HepG2 (cell line): ENCODE measurements around the gene PACS2. TPM values are rescaled to one million over a fixed set of nuclear protein-coding genes. Genes with fewer than 3 reads are reported as not detected.

Source experiments
- ATF6 ChIP-seq: sonication (generic); formaldehyde crosslinking; conservative IDR thresholded peaks from 2 replicates; pipeline ENCODE4 v1.4.0; 2020; ENCODE audit warnings: missing genetic modification reagents
- CSRNP1 ChIP-seq: sonication (generic); formaldehyde crosslinking; IDR thresholded peaks from 2 replicates; pipeline ENCODE4 v1.8.1; 2023; ENCODE audit warnings: mild to moderate bottlenecking, missing genetic modification reagents
- EEA1 ChIP-seq: sonication (generic); formaldehyde crosslinking; IDR thresholded peaks from 2 replicates; pipeline ENCODE4 v1.5.1; 2020; ENCODE audit warnings: mild to moderate bottlenecking, missing genetic modification reagents, borderline replicate concordance
- FOXK1 ChIP-seq: sonication (generic); formaldehyde crosslinking; IDR thresholded peaks from 2 replicates; pipeline ENCODE4 v1.4.0; 2020; ENCODE audit warnings: low read depth, missing genetic modification reagents, borderline replicate concordance
- HNF1A ChIP-seq, 2 experiments: sonication (generic) in 1 of 2; formaldehyde crosslinking in 1 of 2; IDR thresholded peaks; 2 replicates each; pipeline versions ENCODE4 v1.4.0 to v1.6.1; 2016 to 2020; ENCODE audit warnings: borderline replicate concordance in 1 of 2, low read depth in 1 of 2, mild to moderate bottlenecking in 1 of 2, missing genetic modification reagents in 1 of 2
- HNF1B ChIP-seq: sonication (generic); formaldehyde crosslinking; IDR thresholded peaks from 2 replicates; pipeline ENCODE4 v1.5.1; 2020; ENCODE audit warnings: mild to moderate bottlenecking, moderate library complexity, missing genetic modification reagents
- ISL2 ChIP-seq: sonication (generic); formaldehyde crosslinking; IDR thresholded peaks from 2 replicates; pipeline ENCODE4 v1.5.0; 2020; ENCODE audit warnings: missing genetic modification reagents
- KMT2B ChIP-seq: IDR thresholded peaks from 2 replicates; pipeline ENCODE4 v1.6.1; 2016; ENCODE audit warnings: missing genetic modification reagents, missing compliant biosample characterization
- MEIS1 ChIP-seq: sonication (generic); formaldehyde crosslinking; IDR thresholded peaks from 2 replicates; pipeline ENCODE4 v1.9.0; 2021; ENCODE audit warnings: mild to moderate bottlenecking, missing genetic modification reagents, moderate library complexity, borderline replicate concordance
- REL ChIP-seq: sonication (generic); formaldehyde crosslinking; conservative IDR thresholded peaks from 2 replicates; pipeline ENCODE4 v1.8.0; 2022; ENCODE audit warnings: mild to moderate bottlenecking, missing genetic modification reagents, moderate library complexity
- RORA ChIP-seq: sonication (generic); formaldehyde crosslinking; IDR thresholded peaks from 2 replicates; pipeline ENCODE4 v1.5.0; 2020; ENCODE audit warnings: mild to moderate bottlenecking, missing genetic modification reagents, moderate library complexity
- SKI ChIP-seq: fragments of 450-650 bp; IDR thresholded peaks from one replicate; pipeline ENCODE4 v1.6.1; 2018; ENCODE audit warnings: mild to moderate bottlenecking; ENCODE audit not compliant: partially characterized antibody
- SNAPC2 ChIP-seq: sonication (generic); formaldehyde crosslinking; IDR thresholded peaks from 2 replicates; pipeline ENCODE4 v1.8.1; 2022; ENCODE audit warnings: mild to moderate bottlenecking, missing genetic modification reagents
- SRSF1 ChIP-seq: fragments of 200-400 bp; formaldehyde crosslinking; optimal IDR thresholded peaks from 2 replicates; pipeline ENCODE3; 2017; ENCODE audit warnings: mild to moderate bottlenecking, low read depth, low read length, moderate library complexity
- TAF1 ChIP-seq: sonication (generic); formaldehyde crosslinking; IDR thresholded peaks from 2 replicates; pipeline ENCODE4 v1.4.0; 2020; ENCODE audit warnings: missing genetic modification reagents
- TEAD3 ChIP-seq: optimal IDR thresholded peaks from 2 replicates; pipeline ENCODE3; 2016; ENCODE audit warnings: borderline replicate concordance
- ZBTB38 ChIP-seq: sonication (generic); formaldehyde crosslinking; IDR thresholded peaks from 2 replicates; pipeline ENCODE4 v1.5.1; 2020; ENCODE audit warnings: mild to moderate bottlenecking, missing genetic modification reagents
- ZNF33A ChIP-seq: sonication (generic); formaldehyde crosslinking; IDR thresholded peaks from 2 replicates; pipeline ENCODE4 v1.5.1; 2020; ENCODE audit warnings: missing genetic modification reagents, mild to moderate bottlenecking, moderate library complexity, borderline replicate concordance
- ZNF570 ChIP-seq: sonication (generic); formaldehyde crosslinking; IDR thresholded peaks from 2 replicates; pipeline ENCODE4 v1.4.0; 2020; ENCODE audit warnings: mild to moderate bottlenecking, missing genetic modification reagents, borderline replicate concordance
- polyA plus RNA-seq, 8 experiments: library from polyadenylated mRNA; depleted of rRNA in 3 of 8; stranded (reverse) in 7 of 8; unstranded in 1 of 8; fragments of >200 nt; fragmentation: Illumina TruSeq in 4 of 8; extraction: Trizol in 4 of 8; gene quantifications; 2 replicates each; pipeline versions ENCODE4 v1.2.1 to v1.2.3, GENCODE V29; 2011 to 2016; ENCODE audit warnings: low read depth in 4 of 8, missing spikeins in 1 of 8, mixed read lengths in 1 of 8; ENCODE audit not compliant: insufficient read depth in 1 of 8
- total RNA-seq, 5 experiments: library from RNA; depleted of rRNA; stranded (reverse); fragments of >200 nt; fragmentation: Illumina TruSeq; extraction: Trizol; gene quantifications; 2 replicates each; pipeline ENCODE4 v1.2.3, GENCODE V29; 2016; ENCODE audit warnings: low read depth in 1 of 5

Gene PACS2
- total and polyA plus RNA-seq, 2 of the 13 experiments (the other 11 are each of a cell fraction or from before 2014, with no cell fraction given): 23.6 to 27.6 TPM

GRCh38 chr14:105398726-105399465 is 84.3 kb downstream of the PACS2 start (continued):
- TF ChIP-seq ZNF33A (CRISPR knock-in tag) (no peak), RORA (no peak), HNF1A (IDR thresholded peaks at IDR 0.05; ENCODE audit: low read depth) (no peak), HNF1A (CRISPR knock-in tag; IDR thresholded peaks at IDR 0.05; ENCODE audit: borderline replicate concordance) (no peak; the same call in 1 of the 2 replicates), REL (CRISPR knock-in tag) (peak; percentile 91), ZBTB38 (CRISPR knock-in tag) (0 out of 2 replicates have a peak, but pooled peaks have one; percentile 5), SKI (no peak), SNAPC2 (no peak), TEAD3 (CRISPR knock-in tag) (no peak), TAF1 (no peak; the same call in 1 of the 2 replicates), MEIS1 (CRISPR knock-in tag) (no peak), KMT2B (CRISPR knock-in tag) (peak; percentile 53; the same call in 1 of the 2 replicates), HNF1B (CRISPR knock-in tag) (peak; percentile 14; the same call in 1 of the 2 replicates), ZNF570 (no peak), EEA1 (no peak), ATF6 (no peak), ISL2 (CRISPR knock-in tag) (0 out of 2 replicates have a peak, but pooled peaks have one; percentile 36), CSRNP1 (CRISPR knock-in tag) (no peak), FOXK1 (no peak), SRSF1 (no peak)
